ENCODE results near the gene METTL27. TPM values are rescaled to one million over a fixed set of nuclear protein-coding genes. Genes with fewer than 3 reads are reported as not detected.

The METTL27 gene
- total RNA-seq, 2 experiments from 2014 or later: not detected

GRCh38 chr7:73828107-73828803 is 14.1 kb downstream of the METTL27 start:
- ChIA-PET POLR2A (interaction anchor here (0.8 kb wide), 1 partner anchor 13 kb away, joined by 4 read pairs; no protein-coding TSS in a partner anchor), CTCF (interaction anchor here (1.0 to 1.2 kb wide), 2 partner anchors 26 to 28 kb away, joined by 3 to 5 read pairs; no protein-coding TSS in a partner anchor)
- Mint-ChIP-seq H3K4me3 (no peak overlapping the region), H3K27me3 (peaks cover 16% of the 10 kb centered on the region), H3K27ac (no peak overlapping the region), H3K9me3 (no peaks in the 10 kb centered on the region), H3K4me1 (ENCODE audit: low read depth) (peaks cover 22% of the 10 kb centered on the region), H3K36me3 (ENCODE audit: low read depth) (no peaks in the 10 kb centered on the region)
- intact Hi-C loops (cut with micrococcal nuclease): no loop called here
- peak; percentile 55 for DNase-seq
- peak; percentile 92 for ATAC-seq
- TF ChIP-seq, protein P1, sequence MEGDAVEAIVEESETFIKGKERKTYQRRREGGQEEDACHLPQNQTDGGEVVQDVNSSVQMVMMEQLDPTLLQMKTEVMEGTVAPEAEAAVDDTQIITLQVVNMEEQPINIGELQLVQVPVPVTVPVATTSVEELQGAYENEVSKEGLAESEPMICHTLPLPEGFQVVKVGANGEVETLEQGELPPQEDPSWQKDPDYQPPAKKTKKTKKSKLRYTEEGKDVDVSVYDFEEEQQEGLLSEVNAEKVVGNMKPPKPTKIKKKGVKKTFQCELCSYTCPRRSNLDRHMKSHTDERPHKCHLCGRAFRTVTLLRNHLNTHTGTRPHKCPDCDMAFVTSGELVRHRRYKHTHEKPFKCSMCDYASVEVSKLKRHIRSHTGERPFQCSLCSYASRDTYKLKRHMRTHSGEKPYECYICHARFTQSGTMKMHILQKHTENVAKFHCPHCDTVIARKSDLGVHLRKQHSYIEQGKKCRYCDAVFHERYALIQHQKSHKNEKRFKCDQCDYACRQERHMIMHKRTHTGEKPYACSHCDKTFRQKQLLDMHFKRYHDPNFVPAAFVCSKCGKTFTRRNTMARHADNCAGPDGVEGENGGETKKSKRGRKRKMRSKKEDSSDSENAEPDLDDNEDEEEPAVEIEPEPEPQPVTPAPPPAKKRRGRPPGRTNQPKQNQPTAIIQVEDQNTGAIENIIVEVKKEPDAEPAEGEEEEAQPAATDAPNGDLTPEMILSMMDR (IDR thresholded peaks at IDR 0.05): no peak

GRCh38 chr7:73827567-73828106 is 14.7 kb downstream of the METTL27 start:
- intact Hi-C loops (cut with micrococcal nuclease): no loop called here
- POLR2A ChIA-PET: interaction anchor here (0.8 kb wide), 1 partner anchor 14 kb away, joined by 4 read pairs; no protein-coding TSS in a partner anchor
- Mint-ChIP-seq H3K27me3 (peaks cover 16% of the 10 kb centered on the region), H3K9me3 (no peaks in the 10 kb centered on the region), H3K4me3 (no peak overlapping the region), H3K36me3 (ENCODE audit: low read depth) (no peaks in the 10 kb centered on the region), H3K4me1 (ENCODE audit: low read depth) (peaks cover 22% of the 10 kb centered on the region), H3K27ac (no peak overlapping the region)
- ATAC-seq (peak; percentile 31), DNase-seq (no peak)
- CTCF ChIA-PET: interaction anchor here (1.0 to 1.2 kb wide), 2 partner anchors 27 to 29 kb away, joined by 3 to 5 read pairs; no protein-coding TSS in a partner anchor
- TF ChIP-seq, protein P1 (IDR thresholded peaks at IDR 0.05): no peak

DNA sequence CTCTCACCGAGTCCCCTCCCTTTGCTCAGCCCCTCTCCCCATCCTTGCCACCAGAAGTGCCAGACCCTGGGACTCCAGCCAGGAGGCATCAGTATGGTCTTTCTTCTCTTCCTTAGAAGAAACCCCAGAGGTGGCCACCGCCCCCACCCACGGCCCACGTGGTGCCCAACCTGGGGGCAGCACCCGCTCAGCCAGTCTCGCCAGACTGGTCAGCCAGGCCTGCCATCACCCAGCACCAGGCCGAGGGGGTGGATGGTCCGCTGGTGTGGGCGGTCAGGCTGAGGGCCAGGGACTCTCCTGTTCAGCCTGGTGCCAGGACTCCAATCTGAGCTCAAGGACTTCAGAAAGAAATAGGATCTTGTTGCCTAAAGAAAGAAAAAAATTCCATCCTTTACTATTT is 17.3 kb downstream of the METTL27 start:
- ChIA-PET CTCF (interaction anchor here (1.4 to 2.3 kb wide), 3 partner anchors 30 to 218 kb away, joined by 3 to 9 read pairs (median 5); no protein-coding TSS in a partner anchor), POLR2A (no interaction called here)
- H3K4me1 Mint-ChIP-seq (ENCODE audit: low read depth): peaks cover 22% of the 10 kb centered on the region
- no peak overlapping the region for H3K4me3 Mint-ChIP-seq
- peaks cover 16% of the 10 kb centered on the region for H3K27me3 Mint-ChIP-seq
- DNase-seq (no peak), ATAC-seq (no peak)
- no peaks in the 10 kb centered on the region for H3K9me3 Mint-ChIP-seq
- intact Hi-C loops (cut with micrococcal nuclease): no loop called here
- no peak overlapping the region for H3K27ac Mint-ChIP-seq
- TF ChIP-seq, protein P1 (IDR thresholded peaks at IDR 0.05): no peak
- H3K36me3 Mint-ChIP-seq (ENCODE audit: low read depth): no peaks in the 10 kb centered on the region

DNA sequence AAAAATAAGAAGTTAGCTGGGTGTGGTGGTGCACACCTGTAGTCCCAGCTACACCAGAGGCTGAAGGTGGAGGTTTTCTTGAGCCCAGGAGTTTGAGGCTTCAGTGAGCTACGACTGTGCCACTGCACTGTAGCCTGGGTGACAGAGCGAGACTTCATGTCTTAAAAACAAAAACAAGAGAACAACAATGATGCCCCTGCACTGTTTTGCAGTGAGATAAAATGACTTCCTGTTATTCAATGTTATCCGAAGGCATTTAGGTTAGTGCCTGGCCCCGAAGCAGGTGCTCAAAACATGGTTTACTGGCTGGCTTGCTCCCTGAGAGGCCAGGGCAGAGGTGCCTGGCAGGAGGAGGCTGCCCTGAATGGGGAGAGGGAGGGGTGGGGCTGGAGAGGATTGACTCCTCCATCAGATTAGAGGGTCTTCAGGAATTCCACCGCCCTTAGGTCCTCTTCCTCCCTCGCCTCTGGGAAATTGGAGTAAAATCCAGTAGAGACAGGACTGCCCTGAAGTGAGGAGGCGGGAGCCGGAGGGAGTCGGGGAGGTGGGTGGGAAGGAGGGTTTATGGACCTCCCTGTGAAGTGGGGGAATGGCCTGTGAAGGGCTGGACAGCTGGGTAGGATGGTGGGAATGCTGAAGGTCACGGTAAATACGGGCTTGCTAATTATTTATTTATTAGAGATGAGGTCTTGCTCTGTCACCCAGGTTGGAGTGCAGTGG is 18.3 kb downstream of the METTL27 start:
- H3K9me3 Mint-ChIP-seq: no peaks in the 10 kb centered on the region
- ATAC-seq (no peak), DNase-seq (no peak)
- no peak overlapping the region for H3K4me3 Mint-ChIP-seq
- peaks cover 13% of the 10 kb centered on the region for H3K27me3 Mint-ChIP-seq
- CTCF ChIA-PET: interaction anchor here (1.6 to 2.0 kb wide), 2 partner anchors 31 to 217 kb away, joined by 5 to 7 read pairs; no protein-coding TSS in a partner anchor
- H3K27ac Mint-ChIP-seq: no peak overlapping the region
- H3K4me1 Mint-ChIP-seq (ENCODE audit: low read depth): peaks cover 21% of the 10 kb centered on the region
- intact Hi-C loops (cut with micrococcal nuclease): no loop called here
- H3K36me3 Mint-ChIP-seq (ENCODE audit: low read depth): no peaks in the 10 kb centered on the region
- TF ChIP-seq, protein P1 (IDR thresholded peaks at IDR 0.05): no peak
- POLR2A ChIA-PET: no interaction called here

Measured in activated CD8-positive, alpha-beta T cell treated with anti-CD3 and anti-CD28 coated beads for 36 hours (primary cell).